H7 (cell line): Measurements from ENCODE around the gene SYNJ2. TPM values are rescaled to one million over a fixed set of nuclear protein-coding genes. Genes with fewer than 3 reads are reported as not detected.

Experiments
- DNase-seq: peaks from one replicate; pipeline ENCODE4 v3.0.0; 2012
- H3K27me3 ChIP-seq: 2 replicates; pipeline ENCODE4 v1.6.0; 2011; ENCODE audit warnings: mild to moderate bottlenecking, low read length; ENCODE audit not compliant: control insufficient read depth, insufficient read depth
- H3K36me3 ChIP-seq: replicated peaks from 2 replicates; pipeline ENCODE4 v1.5.1; 2011; ENCODE audit warnings: low read length; ENCODE audit not compliant: control insufficient read depth, insufficient read depth
- H3K4me3 ChIP-seq: 2 replicates; pipeline ENCODE4 v1.5.1; 2011; ENCODE audit warnings: low read depth, mild to moderate bottlenecking, control low read depth, low read length, moderate library complexity; ENCODE audit not compliant: insufficient read depth
- total RNA-seq: library from RNA; depleted of rRNA; stranded (reverse); fragments of >200 nt; shearing (Covaris generic); gene quantifications from 2 replicates; pipeline ENCODE4 v1.2.3, GENCODE V29; 2014

Gene SYNJ2
- total RNA-seq, 1 experiment from 2014 or later, result 10.7 TPM

- DNase-seq, result no peak
- H3K27me3 ChIP-seq, result no peaks in the 10 kb centered on the region
- no peaks in the 10 kb centered on the region; the same call in 1 of the 2 replicates for H3K36me3 ChIP-seq
- H3K4me3 ChIP-seq, result no peak overlapping the region
These were observed 79.0 kb downstream of the SYNJ2 start for GRCh38 chr6:158060455-158061360.

DNA sequence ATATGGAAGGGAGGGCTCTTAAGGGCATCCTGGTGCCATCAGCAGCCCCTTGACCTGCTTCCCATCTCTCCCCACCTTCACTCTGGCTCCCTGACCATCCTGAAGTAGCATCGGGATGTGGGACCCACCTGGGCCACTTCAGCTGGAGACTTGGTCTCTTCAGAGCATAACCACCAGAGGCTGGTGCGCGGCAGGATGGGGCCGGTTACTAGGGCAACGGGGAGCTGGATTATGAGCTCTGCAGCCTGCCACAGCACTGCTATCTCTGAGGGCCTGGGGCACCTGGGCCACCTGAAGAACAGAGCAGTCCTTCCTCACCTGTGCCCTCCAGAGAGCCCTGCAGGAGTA is 79.7 kb downstream of the SYNJ2 start:
- no peaks in the 10 kb centered on the region for H3K27me3 ChIP-seq
- H3K36me3 ChIP-seq, result no peaks in the 10 kb centered on the region; the same call in 1 of the 2 replicates
- H3K4me3 ChIP-seq, result no peak overlapping the region
- no peak for DNase-seq

DNA sequence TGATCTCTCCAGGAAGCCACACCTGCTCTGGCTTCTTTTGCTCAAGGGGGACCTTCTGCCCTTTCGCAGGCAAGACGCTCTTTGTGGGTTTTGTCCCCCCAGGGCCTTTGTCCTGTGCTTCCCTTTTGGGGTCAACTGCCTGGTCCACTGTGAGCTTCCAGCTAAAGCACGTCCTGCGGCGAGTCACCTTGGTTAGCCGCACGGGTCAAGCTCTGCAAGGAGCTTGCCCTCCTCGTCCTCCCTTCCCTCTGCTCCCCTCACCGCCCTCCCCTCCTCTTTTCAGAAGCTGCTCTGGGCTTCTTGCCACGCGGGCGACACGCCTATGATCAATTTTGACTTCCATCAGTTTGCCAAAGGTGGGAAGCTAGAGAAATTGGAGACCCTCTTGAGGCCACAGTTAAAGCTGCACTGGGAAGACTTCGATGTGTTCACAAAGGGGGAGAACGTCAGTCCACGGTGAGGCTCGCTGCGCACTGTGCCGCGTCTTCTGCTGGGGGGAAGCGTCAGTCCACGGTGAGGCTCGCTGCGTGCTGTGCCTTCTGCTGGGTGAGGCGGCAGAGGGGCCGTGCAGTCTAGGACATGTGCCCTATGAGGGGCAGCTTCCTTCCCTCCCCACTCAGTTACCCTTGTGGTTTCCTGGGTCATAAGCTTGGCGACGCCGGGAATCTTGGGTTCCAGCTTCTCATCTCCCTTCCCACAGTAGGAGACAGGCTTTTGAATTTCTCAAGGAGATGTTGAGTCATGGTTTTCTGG is 80.2 kb downstream of the SYNJ2 start:
- Histone ChIP-seq H3K27me3 (no peaks in the 10 kb centered on the region), H3K4me3 (no peak overlapping the region), H3K36me3 (peaks cover 2% of the 10 kb centered on the region; the same call in 1 of the 2 replicates)
- no peak for DNase-seq

DNA sequence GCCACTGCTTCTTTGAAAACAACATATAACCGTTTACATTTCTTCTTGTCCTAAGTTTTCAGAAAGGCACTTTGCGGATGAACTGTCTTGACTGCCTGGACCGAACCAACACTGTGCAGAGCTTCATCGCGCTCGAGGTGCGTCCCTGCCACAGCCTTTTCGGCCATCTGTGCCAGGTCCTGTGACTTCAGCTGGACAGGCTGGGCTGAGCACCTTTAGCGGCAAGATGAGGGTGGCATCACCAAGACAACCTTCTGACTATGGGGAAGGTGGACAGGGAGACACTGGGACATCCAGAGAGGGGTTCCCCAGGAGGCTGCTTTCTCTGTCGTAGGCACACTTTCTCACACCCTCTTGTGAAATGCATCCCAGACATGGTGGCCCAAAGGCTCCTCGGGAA is 82.1 kb downstream of the SYNJ2 start:
- no peak for DNase-seq
- Histone ChIP-seq H3K4me3 (no peak overlapping the region), H3K27me3 (no peaks in the 10 kb centered on the region), H3K36me3 (peaks cover 2% of the 10 kb centered on the region; the same call in 1 of the 2 replicates)

GRCh38 chr6:158064725-158065251 is 83.1 kb downstream of the SYNJ2 start:
- Histone ChIP-seq H3K36me3 (peaks cover 2% of the 10 kb centered on the region), H3K4me3 (no peak overlapping the region), H3K27me3 (no peaks in the 10 kb centered on the region)
- DNase-seq, result no peak

GRCh38 chr6:158066136-158066781 is 84.6 kb downstream of the SYNJ2 start:
- Histone ChIP-seq H3K36me3 (peaks cover 2% of the 10 kb centered on the region), H3K4me3 (no peak overlapping the region), H3K27me3 (no peaks in the 10 kb centered on the region)
- DNase-seq, result no peak

DNA sequence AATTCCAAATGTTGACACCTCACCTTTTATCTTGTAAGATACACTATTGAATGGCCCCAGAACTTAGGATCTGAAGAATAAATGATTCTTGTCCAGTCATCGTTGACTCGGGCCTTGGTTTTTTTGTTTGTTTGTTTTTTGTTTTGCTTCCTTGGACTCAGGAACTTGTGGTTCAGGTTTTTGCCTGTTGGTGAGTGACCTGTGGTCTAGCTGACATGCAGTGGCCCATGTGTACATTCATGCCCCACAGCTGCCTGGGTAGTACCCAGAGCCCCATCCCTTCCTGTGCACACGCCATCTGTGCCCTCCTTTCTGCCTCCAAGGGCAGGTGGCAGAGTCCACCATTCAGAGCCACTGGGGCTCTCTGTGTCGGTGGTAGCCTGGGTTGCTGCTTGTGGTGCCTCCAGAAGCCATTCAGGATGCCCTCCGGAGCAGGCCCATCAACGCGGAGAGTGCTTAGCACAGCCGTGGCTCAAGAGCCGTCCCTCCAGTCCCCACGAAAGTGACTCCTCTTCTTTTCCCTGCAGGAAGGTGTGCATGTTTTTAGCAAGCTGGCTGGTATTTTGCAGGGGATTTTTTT is 85.9 kb downstream of the SYNJ2 start:
- Histone ChIP-seq H3K36me3 (peaks cover 2% of the 10 kb centered on the region), H3K27me3 (no peaks in the 10 kb centered on the region), H3K4me3 (no peak overlapping the region)
- DNase-seq, result no peak

GRCh38 chr6:158068156-158068892 is 86.7 kb downstream of the SYNJ2 start:
- H3K27me3 ChIP-seq, result no peaks in the 10 kb centered on the region
- H3K36me3 ChIP-seq, result peaks cover 2% of the 10 kb centered on the region
- DNase-seq, result no peak
- H3K4me3 ChIP-seq, result no peak overlapping the region

DNA sequence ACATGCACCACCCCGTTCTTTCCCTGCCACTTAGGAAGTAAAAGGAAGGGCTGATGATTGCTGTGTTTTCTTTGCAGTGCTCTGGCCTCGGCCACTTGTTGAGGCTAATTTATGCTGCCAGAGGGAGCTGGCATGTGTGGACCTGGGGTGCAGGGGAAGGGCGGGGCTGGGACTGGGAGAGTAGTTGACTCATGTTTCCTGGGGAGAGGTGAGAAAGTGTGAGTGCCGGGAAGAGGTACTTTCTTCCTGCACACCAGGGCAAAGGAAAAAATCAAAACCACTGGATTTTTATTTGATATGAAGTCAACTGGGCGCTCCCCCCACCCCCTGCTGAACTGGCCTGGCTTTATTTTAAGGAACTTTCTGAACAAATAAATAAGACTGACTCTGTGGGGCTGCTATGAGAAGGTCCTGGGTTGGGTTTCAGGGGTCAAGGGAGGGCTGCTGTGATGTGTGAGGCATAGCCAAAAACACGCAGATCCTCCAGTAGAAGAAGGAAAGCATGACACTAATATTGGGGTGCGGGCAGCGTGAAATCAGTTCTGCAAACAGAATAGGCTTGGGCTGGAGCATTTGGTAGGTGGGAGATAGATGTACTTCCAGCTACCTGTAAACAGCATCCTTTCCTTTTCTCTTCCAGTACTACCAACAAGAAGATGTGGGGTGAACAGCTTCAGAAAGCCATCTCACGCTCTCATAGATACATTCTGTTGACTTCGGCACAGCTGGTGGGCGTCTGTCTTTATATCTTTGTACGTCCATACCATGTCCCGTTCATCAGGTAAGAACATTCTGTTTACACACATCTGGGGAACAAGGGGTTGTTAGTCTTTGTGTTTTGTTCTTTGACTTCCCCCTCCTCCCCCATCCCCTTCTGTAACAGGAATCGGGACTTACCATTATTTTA is 87.5 kb downstream of the SYNJ2 start:
- Histone ChIP-seq H3K36me3 (peaks cover 2% of the 10 kb centered on the region), H3K4me3 (no peak overlapping the region), H3K27me3 (no peaks in the 10 kb centered on the region)
- DNase-seq, result peak; percentile 73

- Histone ChIP-seq H3K27me3 (no peaks in the 10 kb centered on the region), H3K36me3 (peaks cover 2% of the 10 kb centered on the region), H3K4me3 (no peak overlapping the region)
- DNase-seq, result no peak
These were observed 88.1 kb downstream of the SYNJ2 start for GRCh38 chr6:158069800-158070195.

DNA sequence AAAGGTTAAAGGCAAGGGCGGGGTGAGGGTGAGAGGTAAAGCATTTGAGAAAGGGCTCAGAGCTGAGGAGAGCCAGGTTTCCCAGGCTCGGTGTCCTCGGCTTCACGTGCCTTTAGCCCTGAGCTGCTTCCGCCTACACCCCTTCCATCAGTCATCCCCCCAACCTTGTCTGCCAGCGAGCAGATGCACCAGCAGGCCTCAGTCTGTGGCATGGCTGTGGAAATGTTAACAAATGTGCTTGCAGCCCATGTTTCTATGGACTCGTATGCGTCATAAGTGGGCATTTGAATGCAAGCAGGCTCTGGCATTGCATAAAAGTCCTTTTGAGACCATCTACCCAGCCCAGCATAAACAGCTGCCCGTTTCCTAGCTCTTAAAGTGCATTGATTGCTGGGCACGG is 88.8 kb downstream of the SYNJ2 start:
- H3K4me3 ChIP-seq, result no peak overlapping the region
- no peaks in the 10 kb centered on the region for H3K27me3 ChIP-seq
- DNase-seq, result no peak
- H3K36me3 ChIP-seq, result peaks cover 2% of the 10 kb centered on the region

DNA sequence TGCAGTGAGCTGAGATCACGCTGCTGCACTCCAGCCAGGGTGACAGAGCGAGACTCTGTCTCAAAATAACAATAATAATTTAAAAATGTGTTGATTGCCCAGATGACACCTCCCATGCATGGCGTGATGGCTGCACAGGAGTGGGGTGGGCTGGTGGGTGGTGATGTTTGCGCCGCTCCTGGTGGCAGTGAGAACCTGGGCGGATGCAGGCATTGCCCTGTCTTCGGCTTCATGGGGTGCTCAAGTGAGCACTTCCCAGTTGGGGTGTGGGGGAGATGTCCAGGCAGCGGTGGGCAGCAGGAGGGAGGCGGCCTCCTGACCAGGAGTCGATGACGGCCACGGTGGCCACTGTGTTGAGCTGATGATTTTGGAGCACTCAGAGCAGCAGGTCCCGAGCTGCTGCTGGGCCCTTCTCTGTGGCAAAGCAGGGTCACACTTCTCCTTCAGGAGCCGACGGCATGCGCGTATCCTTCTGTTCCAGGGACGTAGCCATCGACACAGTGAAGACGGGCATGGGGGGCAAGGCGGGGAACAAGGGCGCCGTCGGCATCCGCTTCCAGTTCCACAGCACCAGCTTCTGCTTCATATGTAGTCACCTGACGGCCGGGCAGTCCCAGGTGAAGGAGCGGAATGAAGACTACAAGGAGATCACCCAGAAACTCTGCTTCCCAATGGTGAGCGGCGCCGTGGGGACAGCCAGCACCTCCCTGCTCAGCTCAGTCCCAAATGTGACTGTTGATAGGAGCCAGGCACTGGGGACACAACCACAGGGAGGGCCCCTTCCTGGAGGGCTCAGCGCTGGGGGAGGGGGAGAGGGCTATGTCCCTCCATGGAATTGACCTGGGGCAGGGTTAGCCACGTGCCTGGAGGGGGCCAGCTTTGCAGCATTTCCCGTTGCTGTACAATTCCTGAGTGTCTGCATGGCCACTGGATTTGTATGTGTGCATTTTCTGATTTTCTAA is 89.7 kb downstream of the SYNJ2 start:
- DNase-seq, result peak; percentile 53
- Histone ChIP-seq H3K27me3 (no peaks in the 10 kb centered on the region), H3K4me3 (no peak overlapping the region), H3K36me3 (peaks cover 2% of the 10 kb centered on the region)
